Astrocyte of the spinal cord (primary cell): ENCODE data around the gene TRHDE.

Source experiments
- DNase-seq: peaks from one replicate; pipeline ENCODE4 v3.0.0; 2011; ENCODE audit warnings: low read depth, low spot score
- H3K4me3 ChIP-seq: 2 replicates; pipeline ENCODE4 v1.5.1; 2011; ENCODE audit warnings: low read depth, mild to moderate bottlenecking, low read length, moderate library complexity
- in situ Hi-C: cut with HindIII; loops from 2 replicates; pipeline ENCODE4 v1.10.0; 2017; ENCODE audit warnings: low sequenced_read_pairs
- TF ChIP-seq, protein P1 (sequence below): IDR thresholded peaks from 2 replicates; pipeline ENCODE4 v1.5.1; 2012; ENCODE audit warnings: low read depth, mild to moderate bottlenecking, low read length, inconsistent platforms

TRHDE gene

DNA sequence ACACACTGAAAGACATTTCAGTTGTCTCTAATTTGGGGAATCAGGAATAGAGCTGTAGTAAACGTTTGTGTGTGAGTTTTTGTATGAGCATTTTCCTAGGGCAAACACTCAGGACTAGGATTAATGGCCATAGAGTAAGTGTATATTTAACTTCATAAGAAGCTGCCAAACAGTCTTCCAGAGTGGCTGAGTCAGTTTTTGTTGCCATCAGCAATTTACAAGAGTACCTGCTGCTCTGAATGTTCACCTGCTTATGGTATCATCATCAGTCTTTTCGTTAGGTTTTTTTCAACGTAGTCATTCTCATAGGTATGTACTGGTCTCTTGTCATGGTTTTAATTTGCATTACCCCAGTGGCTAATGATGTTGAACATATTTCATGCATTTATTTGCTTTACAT, 30.6 kb upstream of the TRHDE start:
- TF ChIP-seq, protein P1, sequence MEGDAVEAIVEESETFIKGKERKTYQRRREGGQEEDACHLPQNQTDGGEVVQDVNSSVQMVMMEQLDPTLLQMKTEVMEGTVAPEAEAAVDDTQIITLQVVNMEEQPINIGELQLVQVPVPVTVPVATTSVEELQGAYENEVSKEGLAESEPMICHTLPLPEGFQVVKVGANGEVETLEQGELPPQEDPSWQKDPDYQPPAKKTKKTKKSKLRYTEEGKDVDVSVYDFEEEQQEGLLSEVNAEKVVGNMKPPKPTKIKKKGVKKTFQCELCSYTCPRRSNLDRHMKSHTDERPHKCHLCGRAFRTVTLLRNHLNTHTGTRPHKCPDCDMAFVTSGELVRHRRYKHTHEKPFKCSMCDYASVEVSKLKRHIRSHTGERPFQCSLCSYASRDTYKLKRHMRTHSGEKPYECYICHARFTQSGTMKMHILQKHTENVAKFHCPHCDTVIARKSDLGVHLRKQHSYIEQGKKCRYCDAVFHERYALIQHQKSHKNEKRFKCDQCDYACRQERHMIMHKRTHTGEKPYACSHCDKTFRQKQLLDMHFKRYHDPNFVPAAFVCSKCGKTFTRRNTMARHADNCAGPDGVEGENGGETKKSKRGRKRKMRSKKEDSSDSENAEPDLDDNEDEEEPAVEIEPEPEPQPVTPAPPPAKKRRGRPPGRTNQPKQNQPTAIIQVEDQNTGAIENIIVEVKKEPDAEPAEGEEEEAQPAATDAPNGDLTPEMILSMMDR: no peak
- no peak overlapping the region for H3K4me3 ChIP-seq
- no peak for DNase-seq
- in situ Hi-C loops: no loop called here

DNA sequence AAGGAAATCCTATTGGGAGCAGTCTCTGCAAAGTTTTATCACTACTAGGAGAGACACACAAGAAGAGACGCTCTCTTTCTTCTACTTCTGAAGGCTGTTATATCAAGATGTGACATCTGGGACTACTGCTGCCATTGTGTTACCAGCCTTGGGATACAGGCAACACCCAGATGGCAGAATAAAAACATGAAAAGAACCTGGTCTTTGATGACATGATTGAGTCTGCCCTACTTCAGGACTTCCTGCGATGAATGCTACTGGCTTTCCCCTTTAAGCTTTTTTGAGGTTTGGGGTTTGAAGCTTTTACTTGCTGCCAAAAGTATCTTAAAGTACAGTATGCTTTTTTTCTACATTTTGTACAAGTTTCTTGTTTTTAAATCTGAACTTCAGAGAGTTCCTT, 29.2 kb upstream of the TRHDE start:
- in situ Hi-C loops: no loop called here
- TF ChIP-seq, protein P1: no peak
- H3K4me3 ChIP-seq: no peak overlapping the region
- DNase-seq: no peak

DNA sequence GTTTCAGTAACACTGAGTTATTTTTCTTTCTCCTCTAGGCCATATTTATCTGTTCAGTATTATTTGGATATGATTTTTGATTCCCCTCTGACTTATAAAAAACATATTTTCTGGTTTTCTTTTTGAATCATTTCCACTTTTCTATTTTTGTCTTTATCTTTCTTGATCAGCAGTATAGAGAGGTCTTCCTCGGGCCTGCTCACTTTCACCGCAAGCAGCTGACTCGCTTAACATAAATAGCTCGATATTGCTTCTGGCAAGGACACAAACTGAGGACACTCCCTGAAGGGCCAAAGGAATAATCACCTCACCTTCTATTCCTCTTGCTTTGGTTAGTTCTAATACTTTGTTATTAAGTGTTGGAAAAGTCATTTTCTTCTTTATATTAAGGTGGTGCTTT, 25.8 kb upstream of the TRHDE start:
- H3K4me3 ChIP-seq: no peak overlapping the region
- in situ Hi-C loops: no loop called here
- peak; percentile 50 for DNase-seq
- TF ChIP-seq, protein P1: no peak

- H3K4me3 ChIP-seq: no peak overlapping the region
- in situ Hi-C loops: no loop called here
- TF ChIP-seq, protein P1: no peak
- no peak for DNase-seq
These were observed 21.8 kb upstream of the TRHDE start for GRCh38 chr12:72250346-72250745.

- TF ChIP-seq, protein P1: no peak
- in situ Hi-C loops: no loop called here
- peak; percentile 17 for DNase-seq
- H3K4me3 ChIP-seq: no peak overlapping the region
These were observed 15.4 kb upstream of the TRHDE start for GRCh38 chr12:72256725-72257124.

GRCh38 chr12:72261885-72262284, 10.3 kb upstream of the TRHDE start:
- TF ChIP-seq, protein P1: no peak

DNA sequence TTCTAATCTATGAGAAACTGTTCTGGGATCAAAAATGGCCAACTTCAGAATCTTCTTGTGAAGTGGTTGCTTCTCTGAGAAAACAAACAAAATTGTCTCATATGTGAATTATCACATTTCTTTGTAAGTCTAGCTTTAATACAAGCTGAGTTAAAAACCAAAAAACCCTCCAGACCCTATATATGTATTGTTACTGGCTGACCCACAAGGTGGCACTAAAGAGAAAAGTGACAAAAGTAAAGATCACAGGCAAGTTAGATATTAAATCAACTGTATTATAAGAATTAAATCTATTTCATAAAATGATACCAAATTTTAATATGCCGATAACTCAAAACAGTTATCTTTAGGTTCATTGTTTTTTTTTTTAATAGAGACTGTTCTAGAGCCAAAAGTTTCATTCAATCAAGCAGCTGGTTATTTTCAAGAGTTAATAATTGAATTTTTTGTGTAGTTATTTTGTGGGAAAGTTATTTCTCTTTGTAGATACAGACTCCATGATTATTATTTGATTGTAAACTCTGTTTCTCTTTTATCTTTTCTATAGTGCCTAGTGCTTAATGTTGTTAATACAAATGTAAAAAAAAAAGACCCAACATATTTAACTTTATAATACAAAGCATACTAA, 7.5 kb upstream of the TRHDE start:
- DNase-seq: peak; percentile 57
- H3K4me3 ChIP-seq: no peak overlapping the region
- TF ChIP-seq, protein P1: peak; percentile 64
- in situ Hi-C loops: no loop called here

More at GRCh38 chr12:72261885-72262284, 10.3 kb upstream of the TRHDE start:
- DNase-seq: no peak
- in situ Hi-C loops: no loop called here
- H3K4me3 ChIP-seq: no peak overlapping the region
